Hepatocyte (in vitro differentiated cells): ENCODE data around the gene CRIM1. TPM values are rescaled to one million over a fixed set of nuclear protein-coding genes. Genes with fewer than 3 reads are reported as not detected.

Source experiments
- DNase-seq: peaks from one replicate; pipeline ENCODE4 v3.0.0-alpha.2; 2016; ENCODE audit warnings: low spot score
- H2AFZ ChIP-seq: fragments of 200-600 bp; sonication (generic); 2 replicates; pipeline ENCODE4 v1.6.0; 2016; ENCODE audit warnings: antibody characterized with exemption, mild to moderate bottlenecking
- H3K27ac ChIP-seq: fragments of 200-600 bp; sonication (generic); 2 replicates; pipeline ENCODE4 v1.5.1; 2016; ENCODE audit warnings: mild to moderate bottlenecking
- H3K27me3 ChIP-seq: fragments of 200-600 bp; sonication (generic); 2 replicates; pipeline ENCODE4 v1.6.1; 2016
- H3K36me3 ChIP-seq: fragments of 200-600 bp; sonication (generic); replicated peaks from 2 replicates; pipeline ENCODE4 v1.5.1; 2016; ENCODE audit warnings: low read depth; ENCODE audit not compliant: insufficient read depth
- H3K4me1 ChIP-seq: fragments of 200-600 bp; sonication (generic); 2 replicates; pipeline ENCODE4 v1.5.1; 2016; ENCODE audit warnings: mild to moderate bottlenecking, moderate library complexity; ENCODE audit not compliant: insufficient read depth
- H3K4me2 ChIP-seq: fragments of 200-600 bp; sonication (generic); 2 replicates; pipeline ENCODE4 v1.6.0; 2016
- H3K4me3 ChIP-seq: fragments of 200-600 bp; sonication (generic); 2 replicates; pipeline ENCODE4 v1.5.1; 2016; ENCODE audit warnings: mild to moderate bottlenecking
- H3K79me2 ChIP-seq: fragments of 200-600 bp; sonication (generic); 2 replicates; pipeline ENCODE4 v1.6.0; 2017; ENCODE audit warnings: mild to moderate bottlenecking
- H3K9me2 ChIP-seq: fragments of 200-600 bp; sonication (generic); replicated peaks from 2 replicates; pipeline ENCODE4 v1.6.0; 2017; ENCODE audit warnings: mild to moderate bottlenecking; ENCODE audit not compliant: insufficient read depth
- H3K9me3 ChIP-seq: fragments of 200-600 bp; sonication (generic); 2 replicates; pipeline ENCODE4 v1.5.1; 2016; ENCODE audit warnings: low read depth, mild to moderate bottlenecking
- H4K20me1 ChIP-seq: fragments of 200-600 bp; sonication (generic); 2 replicates; pipeline ENCODE4 v1.6.0; 2016; ENCODE audit warnings: mild to moderate bottlenecking; ENCODE audit not compliant: insufficient read depth, poor library complexity, severe bottlenecking
- CTCF ChIP-seq: fragments of 200-600 bp; sonication (generic); IDR thresholded peaks from 2 replicates; pipeline ENCODE4 v1.5.1; 2016; ENCODE audit warnings: antibody characterized with exemption, mild to moderate bottlenecking; ENCODE audit not compliant: poor library complexity
- EZH2 ChIP-seq: fragments of 200-600 bp; sonication (generic); IDR thresholded peaks from 2 replicates; pipeline ENCODE4 v1.6.1; 2016; ENCODE audit warnings: antibody characterized with exemption, mild to moderate bottlenecking, borderline replicate concordance
- EZH2phosphoT487 ChIP-seq: fragments of 200-600 bp; sonication (generic); IDR thresholded peaks from one replicate; pipeline ENCODE4 v1.6.1; 2018; ENCODE audit warnings: antibody characterized with exemption, mild to moderate bottlenecking, low read depth, moderate library complexity; ENCODE audit not compliant: unreplicated experiment, severe bottlenecking
- whole genome bisulfite sequencing: methylation state at CpG from one replicate; pipeline ENCODE4 v1.1.6; 2016; ENCODE audit warnings: low lambda C conversion rate; ENCODE audit errors: missing lambda C conversion rate; 5-methylcytosine and 5-hydroxymethylcytosine counted together
- polyA plus RNA-seq: library from polyadenylated mRNA; unstranded; fragments of >200 nt; fragmentation: Nextera tagmentation; extraction: Ambion mirVana; gene quantifications from 2 replicates; pipeline ENCODE4 v1.2.1, GENCODE V29; 2016
- total RNA-seq: library from RNA; depleted of rRNA; stranded (reverse); fragments of >200 nt; gene quantifications from 2 replicates; pipeline ENCODE4 v1.2.3, GENCODE V29; 2014

Gene CRIM1
- total and polyA plus RNA-seq, 2 experiments from 2014 or later: 23.0 to 40.8 TPM

DNA sequence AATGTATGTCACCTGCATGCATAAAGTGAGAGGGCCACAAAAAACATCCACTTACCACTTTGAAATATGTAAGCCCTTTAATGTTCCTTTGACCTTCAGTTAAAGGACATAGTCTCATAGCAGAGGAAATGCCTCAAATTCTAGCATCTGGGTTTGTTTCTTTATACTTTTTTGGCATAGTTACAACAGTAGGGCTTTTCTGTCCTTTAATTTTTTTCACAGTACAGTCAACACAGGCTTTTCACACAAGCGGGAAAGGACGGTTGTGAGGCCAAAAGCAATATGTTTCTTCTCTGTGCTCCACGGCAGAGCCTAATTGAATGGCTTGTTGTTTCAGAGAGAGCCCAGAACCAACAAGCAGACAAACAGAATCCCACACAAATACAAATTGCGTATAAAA is 57.6 kb downstream of the CRIM1 start:
- no peaks in the 10 kb centered on the region for H3K9me2 ChIP-seq
- no peaks in the 10 kb centered on the region for H3K9me3 ChIP-seq
- H3K36me3 ChIP-seq: no peaks in the 10 kb centered on the region
- H3K4me3 ChIP-seq: no peak overlapping the region
- H3K4me1 ChIP-seq: peaks cover 6% of the 10 kb centered on the region
- H2AFZ ChIP-seq: no peak overlapping the region
- 69% methylated on average over 4 of the region's 4 CpGs for WGBS
- H3K27ac ChIP-seq: no peak overlapping the region
- no peak for DNase-seq
- H4K20me1 ChIP-seq: peaks cover 3% of the 10 kb centered on the region
- H3K27me3 ChIP-seq: no peaks in the 10 kb centered on the region
- peaks cover 54% of the 10 kb centered on the region for H3K79me2 ChIP-seq
- H3K4me2 ChIP-seq: no peak overlapping the region
- no peak for TF ChIP-seq CTCF
- no peak for TF ChIP-seq EZH2
- TF ChIP-seq EZH2phosphoT487: no peak

DNA sequence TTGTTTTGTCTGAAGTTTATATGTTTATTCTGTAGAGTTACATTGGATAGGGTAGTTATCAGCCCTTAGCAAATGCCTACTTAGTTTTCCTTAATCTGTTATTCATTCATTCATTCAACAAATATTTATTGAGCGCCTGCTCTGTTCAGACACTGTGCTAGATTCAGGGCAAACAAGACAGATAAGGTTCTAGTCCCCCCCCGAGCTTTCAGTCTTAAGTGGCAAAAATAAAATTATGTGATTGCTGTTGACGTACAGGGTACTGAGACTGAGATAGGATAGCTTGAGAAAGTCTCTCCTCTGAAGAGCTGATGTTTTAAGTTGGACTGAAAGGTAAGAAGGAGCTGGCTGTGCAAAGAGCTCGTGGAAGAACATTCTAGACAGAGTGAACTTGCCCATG is 58.7 kb downstream of the CRIM1 start:
- no peaks in the 10 kb centered on the region for H3K36me3 ChIP-seq
- WGBS: 87% methylated on average over 4 of the region's 4 CpGs
- no peak overlapping the region for H3K4me3 ChIP-seq
- no peaks in the 10 kb centered on the region for H3K27me3 ChIP-seq
- H2AFZ ChIP-seq: no peak overlapping the region
- H3K79me2 ChIP-seq: peaks cover 57% of the 10 kb centered on the region
- no peaks in the 10 kb centered on the region for H3K9me2 ChIP-seq
- no peak overlapping the region for H3K27ac ChIP-seq
- no peak overlapping the region for H3K4me2 ChIP-seq
- peaks cover 3% of the 10 kb centered on the region for H4K20me1 ChIP-seq
- TF ChIP-seq EZH2 (no peak), CTCF (no peak), EZH2phosphoT487 (no peak)
- peaks cover 6% of the 10 kb centered on the region for H3K4me1 ChIP-seq
- no peaks in the 10 kb centered on the region for H3K9me3 ChIP-seq
- no peak for DNase-seq

- H4K20me1 ChIP-seq: peaks cover 3% of the 10 kb centered on the region
Measured at GRCh38 chr2:36415381-36416022, 59.9 kb downstream of the CRIM1 start.

DNA sequence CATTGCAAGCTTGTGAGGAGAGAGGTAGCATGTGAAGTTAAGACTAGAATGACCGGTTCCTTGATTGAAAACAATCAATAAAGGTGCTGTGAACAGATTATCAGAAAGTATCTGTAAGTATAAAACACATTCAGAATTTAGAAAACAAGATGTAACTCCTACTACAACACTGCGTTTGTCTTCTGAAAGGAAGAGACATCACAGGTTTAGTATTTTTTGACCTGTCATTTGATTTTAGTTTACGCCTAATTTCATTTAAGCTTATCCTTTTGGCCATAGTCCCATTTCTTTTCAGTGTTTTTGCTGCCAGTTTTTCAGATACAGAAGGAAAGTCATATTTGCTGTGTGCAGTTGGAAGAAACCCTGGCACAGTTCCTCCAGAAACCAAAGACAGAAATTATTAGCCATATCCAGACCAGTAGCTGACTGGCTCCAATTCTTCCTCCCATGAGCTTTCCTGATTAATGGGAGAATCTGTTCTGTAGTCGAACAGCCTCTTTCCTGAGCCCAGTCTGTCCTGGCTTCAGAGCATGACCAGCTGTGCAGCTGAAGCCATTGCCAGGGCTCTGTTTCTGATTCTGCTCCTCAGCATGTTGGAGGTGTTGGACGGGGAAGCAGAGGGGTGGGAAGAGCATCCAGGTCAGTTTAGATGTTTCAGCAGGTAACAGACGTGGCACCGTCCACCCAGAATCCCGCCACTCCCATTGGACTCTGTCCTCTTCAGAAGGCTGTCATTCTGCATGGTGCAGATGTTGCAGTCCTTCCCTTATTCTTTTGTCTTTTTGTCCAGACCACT is 61.0 kb downstream of the CRIM1 start:
- Histone ChIP-seq H3K79me2 (peaks cover 58% of the 10 kb centered on the region), H4K20me1 (peaks cover 3% of the 10 kb centered on the region), H2AFZ (no peak overlapping the region), H3K4me1 (peaks cover 6% of the 10 kb centered on the region), H3K36me3 (no peaks in the 10 kb centered on the region), H3K27me3 (no peaks in the 10 kb centered on the region), H3K9me3 (no peaks in the 10 kb centered on the region), H3K4me3 (no peak overlapping the region), H3K4me2 (no peak overlapping the region), H3K9me2 (no peaks in the 10 kb centered on the region), H3K27ac (no peak overlapping the region)
- TF ChIP-seq EZH2phosphoT487: no peak
- TF ChIP-seq CTCF: no peak
- no peak for TF ChIP-seq EZH2
- DNase-seq: no peak
- 85% methylated on average over 8 of the region's 8 CpGs for WGBS

More at GRCh38 chr2:36415381-36416022, 59.9 kb downstream of the CRIM1 start:
- TF ChIP-seq EZH2phosphoT487: no peak
- peaks cover 6% of the 10 kb centered on the region for H3K4me1 ChIP-seq
- H3K79me2 ChIP-seq: peaks cover 62% of the 10 kb centered on the region
- H3K4me2 ChIP-seq: no peak overlapping the region
- no peaks in the 10 kb centered on the region for H3K9me3 ChIP-seq
- DNase-seq: no peak
- no peaks in the 10 kb centered on the region for H3K27me3 ChIP-seq
- 81% methylated on average over 6 of the region's 6 CpGs for WGBS
- H3K27ac ChIP-seq: no peak overlapping the region
- H3K4me3 ChIP-seq: no peak overlapping the region
- H3K9me2 ChIP-seq: no peaks in the 10 kb centered on the region
- H2AFZ ChIP-seq: no peak overlapping the region
- no peaks in the 10 kb centered on the region for H3K36me3 ChIP-seq
